ENCODE results near the gene ZNF646. TPM values are rescaled to one million over a fixed set of nuclear protein-coding genes. Genes with fewer than 3 reads are reported as not detected.

ZNF646 gene
- total RNA-seq, 2 experiments from 2014 or later: 19.8 to 20.3 TPM

DNA sequence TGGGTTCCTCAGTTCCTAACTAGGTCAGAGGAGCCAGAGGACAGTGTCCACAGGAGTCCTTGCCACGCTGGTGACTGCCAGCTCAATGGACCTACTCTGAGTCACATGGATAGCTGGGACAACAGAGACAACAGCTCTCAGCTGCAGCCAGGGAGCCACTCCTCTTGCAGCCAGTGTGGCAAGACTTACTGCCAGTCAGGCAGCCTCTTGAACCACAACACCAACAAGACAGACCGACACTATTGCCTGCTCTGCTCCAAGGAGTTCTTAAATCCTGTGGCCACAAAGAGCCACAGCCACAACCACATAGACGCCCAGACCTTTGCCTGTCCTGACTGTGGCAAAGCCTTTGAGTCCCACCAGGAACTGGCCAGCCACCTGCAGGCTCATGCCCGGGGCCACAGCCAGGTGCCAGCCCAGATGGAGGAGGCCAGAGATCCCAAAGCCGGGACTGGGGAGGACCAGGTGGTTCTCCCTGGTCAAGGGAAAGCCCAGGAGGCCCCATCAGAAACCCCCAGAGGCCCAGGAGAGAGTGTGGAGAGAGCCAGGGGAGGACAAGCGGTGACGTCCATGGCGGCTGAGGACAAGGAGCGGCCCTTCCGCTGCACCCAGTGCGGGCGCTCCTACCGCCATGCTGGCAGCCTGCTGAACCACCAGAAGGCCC, 6.7 kb downstream of the ZNF646 start:
- ChIA-PET POLR2A (no interaction called here), CTCF (no interaction called here)

GRCh38 chr16:31081428-31082351, 7.5 kb downstream of the ZNF646 start:
- CTCF ChIA-PET: no interaction called here
- POLR2A ChIA-PET: no interaction called here

DNA sequence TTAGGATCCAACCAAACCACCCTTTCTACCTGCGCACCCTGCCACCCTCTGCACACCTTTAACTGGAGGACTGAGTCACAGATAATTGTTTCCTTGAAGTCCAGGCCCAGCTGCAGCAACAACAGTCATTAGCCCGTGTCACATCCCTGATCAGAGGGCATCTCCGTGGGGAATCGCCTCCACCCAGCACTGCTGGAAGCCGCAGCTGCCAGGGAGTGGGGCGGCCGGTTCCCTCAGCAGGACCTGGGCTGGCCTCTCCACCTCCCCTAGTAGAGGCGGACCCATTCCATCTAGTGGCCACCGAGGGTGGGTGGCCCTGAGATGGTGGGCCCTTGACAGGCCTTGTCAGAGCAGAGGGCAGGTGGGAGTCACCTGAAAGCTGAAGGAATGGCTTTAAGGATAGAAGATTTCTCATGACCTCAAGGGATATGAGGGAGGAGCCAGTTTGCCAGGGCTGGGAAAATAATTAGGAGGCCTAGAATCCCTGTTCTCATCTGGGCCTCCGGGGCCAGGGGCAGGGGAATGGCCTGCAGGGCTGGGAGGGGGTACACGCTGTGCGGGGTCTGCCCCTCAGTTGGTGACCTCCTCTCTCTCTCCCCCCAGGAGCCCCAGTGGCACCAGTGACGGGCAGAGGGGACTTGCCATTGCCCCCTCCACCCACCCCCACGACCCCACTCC, 8.3 kb downstream of the ZNF646 start:
- CTCF ChIA-PET: no interaction called here
- POLR2A ChIA-PET: no interaction called here

- ChIA-PET CTCF (no interaction called here), POLR2A (no interaction called here)
These were observed 8.9 kb downstream of the ZNF646 start for GRCh38 chr16:31083081-31083480.

DNA sequence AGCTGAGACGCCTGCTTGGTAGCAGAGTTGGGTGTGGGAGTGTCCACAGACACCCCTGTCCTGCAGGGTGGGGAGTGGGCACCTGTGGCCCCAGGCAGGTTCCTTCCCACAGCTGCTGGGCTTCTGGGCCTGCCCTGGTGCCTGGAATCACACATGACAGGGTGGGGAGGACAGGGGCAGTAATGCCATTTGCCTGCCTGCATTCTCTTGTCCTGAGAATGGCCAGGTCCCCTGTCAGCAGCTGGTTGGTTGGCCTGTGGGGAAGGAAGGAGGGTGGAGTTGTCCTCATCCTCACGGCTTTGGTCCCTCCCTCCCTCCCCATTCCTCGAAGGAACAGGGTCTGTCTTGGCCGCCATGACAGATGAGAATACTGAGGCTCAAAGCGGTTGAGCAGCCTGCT, 9.3 kb downstream of the ZNF646 start:
- POLR2A ChIA-PET: no interaction called here
- CTCF ChIA-PET: no interaction called here

GRCh38 chr16:31083981-31084380, 9.8 kb downstream of the ZNF646 start:
- ChIA-PET CTCF (interaction anchor here (1.1 kb wide), 1 partner anchor 38 kb away, joined by 4 read pairs; no protein-coding TSS in a partner anchor), POLR2A (interaction anchor here (1.2 kb wide), 1 partner anchor 10 kb away, joined by 4 read pairs; the partner anchor contains the start of genes ZNF646 and ZNF668)

DNA sequence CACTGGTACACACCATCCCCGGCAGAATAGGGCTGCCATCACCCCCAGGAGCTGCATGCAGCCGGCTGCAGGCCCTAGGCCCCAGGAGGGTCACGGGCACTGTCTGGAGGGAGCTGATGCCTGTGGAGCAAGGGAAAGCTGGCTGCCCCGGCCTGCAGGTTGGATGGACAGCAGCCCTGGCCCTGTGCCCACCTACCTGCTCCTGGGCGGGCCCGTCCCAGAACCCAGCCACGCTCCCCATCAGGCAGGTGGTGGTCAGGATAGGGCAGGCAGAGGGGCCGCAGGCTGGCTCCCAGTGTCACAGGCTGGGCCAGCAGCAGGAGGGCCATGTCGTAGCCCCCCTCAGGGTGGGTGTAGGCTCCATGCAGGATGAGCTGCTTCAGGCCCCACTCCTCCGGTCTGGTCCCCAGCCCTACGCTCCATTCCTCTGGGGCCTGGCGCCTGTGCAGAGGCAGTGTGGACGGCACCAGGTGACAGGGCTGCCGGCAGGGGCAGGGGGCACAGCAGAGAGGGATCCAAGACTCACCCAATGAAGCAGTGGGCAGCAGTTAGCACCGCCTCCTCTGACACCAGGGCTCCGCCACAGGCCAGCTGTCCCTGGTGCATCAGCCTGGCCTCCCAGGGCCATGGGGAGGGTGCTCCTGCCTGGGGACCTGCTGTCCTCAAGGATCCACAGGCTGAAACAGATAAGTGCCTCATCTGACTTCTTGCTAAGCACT, 10.5 kb downstream of the ZNF646 start:
- CTCF ChIA-PET: interaction anchor here (1.1 kb wide), 1 partner anchor 39 kb away, joined by 4 read pairs; no protein-coding TSS in a partner anchor
- POLR2A ChIA-PET: interaction anchor here (1.2 kb wide), 1 partner anchor 11 kb away, joined by 4 read pairs; the partner anchor contains the start of genes ZNF646 and ZNF668

GRCh38 chr16:31085411-31085810, 11.2 kb downstream of the ZNF646 start:
- ChIA-PET CTCF (interaction anchor here (1.1 kb wide), 1 partner anchor 39 kb away, joined by 4 read pairs; no protein-coding TSS in a partner anchor), POLR2A (no interaction called here)

DNA sequence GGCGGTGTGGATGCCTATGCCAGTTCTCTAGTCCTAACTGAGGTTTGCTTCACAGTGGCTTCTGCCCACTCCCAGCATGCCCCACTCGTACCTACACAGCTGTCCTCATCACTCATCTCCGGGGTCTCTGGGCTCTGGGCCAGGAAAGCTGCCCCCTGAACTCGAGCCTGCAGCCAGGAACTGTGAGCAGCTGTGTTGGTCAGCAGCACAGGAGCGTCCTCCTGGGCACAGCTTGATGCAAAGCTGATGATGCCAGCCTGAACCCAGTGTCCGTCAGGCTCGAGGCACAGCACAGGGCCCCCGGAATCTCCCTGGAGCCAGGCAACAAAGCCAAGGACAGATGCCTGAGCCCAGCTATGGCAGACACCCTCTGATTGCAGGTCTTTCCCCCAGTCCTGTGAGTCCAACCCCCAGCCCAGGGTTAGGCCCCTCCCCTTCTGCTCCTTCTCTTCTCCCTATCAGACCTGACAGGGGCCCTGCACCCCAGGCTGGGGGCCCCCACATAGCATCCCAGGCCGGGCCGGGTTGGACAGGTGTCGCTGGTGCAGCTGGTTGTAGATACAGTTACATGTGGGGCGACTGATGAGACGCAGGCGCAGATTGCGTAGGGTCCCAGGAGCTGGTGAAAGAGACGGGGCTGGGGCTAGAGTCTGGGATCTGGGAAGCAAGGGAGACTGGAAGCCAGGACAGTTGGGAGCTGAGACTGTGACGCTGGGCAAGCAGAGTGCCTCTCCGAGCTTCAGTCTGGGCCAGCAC, 11.8 kb downstream of the ZNF646 start:
- POLR2A ChIA-PET: interaction anchor here (0.6 kb wide), 1 partner anchor 250 kb away, joined by 5 read pairs; no protein-coding TSS in a partner anchor
- CTCF ChIA-PET: no interaction called here

- ChIA-PET POLR2A (interaction anchor here (0.6 kb wide), 1 partner anchor 250 kb away, joined by 5 read pairs; no protein-coding TSS in a partner anchor), CTCF (no interaction called here)
These were observed 12.3 kb downstream of the ZNF646 start for GRCh38 chr16:31086629-31086906.

DNA sequence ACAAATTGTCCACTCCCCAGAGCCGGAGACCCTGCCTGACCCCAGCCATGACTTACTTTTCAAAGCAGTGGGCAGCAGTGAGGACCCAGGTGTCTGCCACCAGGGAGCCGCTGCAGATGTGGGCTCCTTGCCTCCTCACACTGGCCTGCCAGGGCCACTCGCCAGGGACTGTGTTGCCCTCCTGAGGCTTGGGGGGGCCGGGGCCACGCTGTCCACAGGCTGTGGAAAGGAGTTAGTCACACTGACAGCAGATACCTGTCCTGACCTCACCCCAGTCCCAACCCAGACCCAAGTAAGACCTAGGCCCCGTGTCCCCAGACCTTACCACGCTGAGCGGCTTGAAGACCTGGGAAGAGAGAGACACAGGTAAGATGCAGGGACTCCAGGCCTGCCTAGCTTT, 13.3 kb downstream of the ZNF646 start:
- POLR2A ChIA-PET: no interaction called here
- CTCF ChIA-PET: no interaction called here

GRCh38 chr16:31087971-31088370, 13.7 kb downstream of the ZNF646 start:
- ChIA-PET POLR2A (no interaction called here), CTCF (interaction anchor here (1.4 kb wide), 1 partner anchor 103 kb away, joined by 4 read pairs; the partner anchor contains the start of gene HSD3B7)

DNA sequence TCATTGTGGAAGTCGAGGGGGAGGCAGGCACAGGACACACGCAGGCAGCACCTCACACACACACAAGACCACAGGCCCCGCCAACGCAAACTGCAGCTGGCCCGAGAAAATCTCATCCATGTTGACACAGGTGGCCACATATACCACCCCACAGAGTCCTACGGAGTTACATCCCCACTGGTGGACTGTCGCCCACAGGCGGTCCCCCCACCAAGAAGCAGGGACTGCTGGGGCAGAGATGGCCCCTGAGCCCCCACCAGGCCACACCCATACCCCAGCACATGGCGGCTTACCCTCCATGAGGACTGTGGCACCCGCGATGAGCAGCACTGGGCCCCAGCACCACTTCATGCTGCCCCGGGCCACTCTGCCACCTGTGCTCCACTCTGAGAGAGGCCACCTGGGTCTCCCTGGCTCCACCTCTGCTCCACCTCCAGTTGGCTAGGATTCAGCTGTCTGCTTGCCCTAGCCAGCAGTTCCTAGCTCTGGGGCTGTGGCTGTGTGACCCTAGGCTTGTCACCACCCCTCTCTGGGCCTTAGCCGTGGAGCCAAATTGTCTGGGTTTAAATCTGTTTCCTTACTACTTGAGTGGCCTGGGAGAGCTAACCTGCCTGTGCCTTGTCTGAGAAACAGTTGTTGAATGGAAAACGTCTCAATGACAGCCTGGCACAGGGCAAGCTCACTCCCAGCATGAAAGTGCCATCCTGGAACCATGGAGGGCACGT, 14.4 kb downstream of the ZNF646 start, which contains the start of gene PRSS53:
PRSS53 (minus strand) TSS at position 485 of the 725 bp plus-strand sequence; CDS start at position 351, 134 bp downstream.
- ChIA-PET CTCF (interaction anchor here (1.4 kb wide), 1 partner anchor 104 kb away, joined by 4 read pairs; the partner anchor contains the start of gene HSD3B7), POLR2A (no interaction called here)

DNA sequence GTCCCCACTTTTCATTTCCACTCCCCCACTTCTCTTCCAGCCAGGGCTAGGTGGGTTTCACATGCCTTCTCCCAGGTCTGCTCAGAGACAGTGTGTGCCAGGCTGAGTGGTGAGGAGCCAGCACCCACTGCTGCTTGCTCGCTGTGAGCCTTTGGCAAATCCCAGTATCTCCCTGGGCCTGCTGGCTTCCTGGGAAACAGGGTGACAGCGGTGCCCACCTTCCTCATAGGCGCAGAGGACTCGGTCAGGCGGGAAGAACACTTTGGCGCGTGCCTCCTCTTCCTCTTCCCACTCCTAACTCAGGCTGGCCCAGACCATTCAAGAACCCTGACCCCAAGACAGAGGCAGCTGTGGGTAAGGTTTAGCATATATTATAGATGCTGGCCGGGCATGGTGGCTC, 15.0 kb downstream of the ZNF646 start:
- ChIA-PET POLR2A (no interaction called here), CTCF (interaction anchor here (1.4 kb wide), 1 partner anchor 104 kb away, joined by 4 read pairs; the partner anchor contains the start of gene HSD3B7)

GRCh38 chr16:31090540-31090939, 16.3 kb downstream of the ZNF646 start:
- CTCF ChIA-PET: no interaction called here
- POLR2A ChIA-PET: no interaction called here

- ChIA-PET POLR2A (interaction anchor here (0.6 kb wide), 2 partner anchors 19 to 133 kb away, joined by 3 to 5 read pairs; no protein-coding TSS in a partner anchor), CTCF (interaction anchor here (1.9 kb wide), 1 partner anchor 19 kb away, joined by 4 read pairs; the partner anchor contains the start of gene ZNF668)
These were observed 18.1 kb downstream of the ZNF646 start for GRCh38 chr16:31092330-31092729.

DNA sequence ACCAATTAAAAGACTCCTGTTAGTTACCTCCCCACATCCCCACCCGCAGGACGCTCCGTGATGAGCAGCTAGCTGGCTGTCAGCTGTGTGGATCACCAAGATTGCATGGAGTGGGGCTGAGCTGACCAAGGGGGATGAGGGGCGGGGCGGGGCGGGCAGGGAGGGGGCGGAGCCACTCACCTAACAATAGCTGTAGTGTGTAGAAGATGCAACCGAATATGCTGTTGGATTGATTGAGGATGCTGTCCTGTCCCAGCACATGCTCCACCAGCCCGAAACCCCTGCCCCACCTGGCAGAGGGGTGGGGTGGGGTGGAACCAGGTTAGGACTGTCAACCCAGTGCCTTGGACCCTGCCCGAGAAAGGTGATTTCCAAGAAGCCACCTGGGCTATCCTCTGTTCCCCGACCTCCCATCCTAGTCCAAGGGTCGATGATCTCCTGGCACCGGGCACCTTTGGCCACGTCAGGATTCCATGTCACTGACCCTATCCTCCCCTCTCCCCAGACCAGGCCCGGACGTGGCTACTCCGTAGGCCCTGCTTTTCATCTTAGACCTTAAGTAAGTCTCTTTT, 19.0 kb downstream of the ZNF646 start:
- CTCF ChIA-PET: interaction anchor here (0.9 to 2.8 kb wide), 3 partner anchors 19 to 108 kb away, joined by 3 to 9 read pairs (median 3); partner anchors contain the start of genes HSD3B7, ZNF646 and ZNF668
- POLR2A ChIA-PET: interaction anchor here (0.6 kb wide), 1 partner anchor 32 kb away, joined by 3 read pairs; no protein-coding TSS in a partner anchor
